HG02870 (cell line): ENCODE measurements around the gene MIER2.
"Not testable (repeated sequence)": the region's sequence is repeated elsewhere in the genome, so short reads cannot be mapped to it uniquely, and the experiment has no call there.

ENCODE experiments used
- ATAC-seq: cut with Tn5 transposase; IDR thresholded peaks from one replicate; pipeline ENCODE4 v1.9.1; 2021; ENCODE audit warnings: mild to moderate bottlenecking, moderate library complexity; ENCODE audit not compliant: unreplicated experiment

Gene MIER2

DNA sequence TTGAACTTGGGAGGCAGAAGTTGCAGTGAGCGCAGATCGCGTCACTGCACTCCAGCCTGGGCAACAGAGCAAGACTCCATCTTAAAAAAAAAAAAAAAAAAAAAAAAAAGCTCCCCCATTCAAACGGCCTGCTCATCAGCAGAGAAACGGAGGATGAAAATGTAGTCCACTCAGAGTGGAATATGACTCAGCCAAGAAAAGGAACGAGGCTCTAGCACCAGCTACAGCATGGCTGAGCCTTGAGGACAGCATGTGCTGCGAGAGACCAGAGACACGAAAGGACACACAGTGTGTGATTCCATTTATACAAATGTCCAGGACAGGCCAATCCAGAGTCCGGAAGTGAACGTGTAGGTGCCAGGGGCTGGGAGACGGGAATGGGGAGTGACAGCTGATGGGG is 18.1 kb upstream of the MIER2 start:
- no peak for ATAC-seq

GRCh38 chr19:362154-362553 is 17.6 kb upstream of the MIER2 start:
- no peak for ATAC-seq

- ATAC-seq, result no peak
Measured at GRCh38 chr19:359653-359925, 15.0 kb upstream of the MIER2 start.

GRCh38 chr19:355536-355935 is 10.9 kb upstream of the MIER2 start:
- ATAC-seq, result not testable (repeated sequence)

- no peak for ATAC-seq
Measured at GRCh38 chr19:355134-355533, 10.5 kb upstream of the MIER2 start.

DNA sequence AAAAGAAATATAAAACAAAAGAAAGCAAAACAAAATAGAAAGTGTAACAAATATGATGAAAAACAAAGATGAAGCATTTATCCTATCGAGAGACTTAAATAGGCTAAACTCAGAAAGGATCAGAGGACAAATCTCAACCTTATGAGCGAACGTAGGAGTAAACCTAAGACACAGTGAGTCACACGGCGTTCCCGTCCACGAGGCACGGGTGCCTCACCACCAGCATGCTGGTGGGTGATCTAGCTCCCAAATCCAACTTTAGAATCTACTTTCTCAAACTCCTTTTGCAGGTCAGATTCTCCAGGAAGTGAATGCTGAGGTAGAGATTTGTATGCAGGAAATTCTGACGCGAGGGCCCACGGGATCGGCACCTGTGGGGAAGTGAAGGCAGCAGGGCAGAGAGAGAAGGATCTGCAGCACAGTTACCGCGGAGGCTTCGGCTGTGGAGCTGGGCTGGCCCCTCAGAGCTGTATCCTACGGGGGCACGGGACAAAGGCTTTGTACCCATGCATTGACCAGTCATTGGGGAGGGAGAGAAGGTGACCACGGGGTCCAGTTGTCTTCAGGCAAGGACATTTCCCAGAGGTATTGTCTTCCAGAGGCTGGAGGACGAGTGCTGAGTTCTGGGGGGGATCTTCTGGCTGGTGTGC is 7.5 kb upstream of the MIER2 start:
- no peak for ATAC-seq

- ATAC-seq, result no peak
Measured at GRCh38 chr19:347946-348861, 3.6 kb upstream of the MIER2 start.

DNA sequence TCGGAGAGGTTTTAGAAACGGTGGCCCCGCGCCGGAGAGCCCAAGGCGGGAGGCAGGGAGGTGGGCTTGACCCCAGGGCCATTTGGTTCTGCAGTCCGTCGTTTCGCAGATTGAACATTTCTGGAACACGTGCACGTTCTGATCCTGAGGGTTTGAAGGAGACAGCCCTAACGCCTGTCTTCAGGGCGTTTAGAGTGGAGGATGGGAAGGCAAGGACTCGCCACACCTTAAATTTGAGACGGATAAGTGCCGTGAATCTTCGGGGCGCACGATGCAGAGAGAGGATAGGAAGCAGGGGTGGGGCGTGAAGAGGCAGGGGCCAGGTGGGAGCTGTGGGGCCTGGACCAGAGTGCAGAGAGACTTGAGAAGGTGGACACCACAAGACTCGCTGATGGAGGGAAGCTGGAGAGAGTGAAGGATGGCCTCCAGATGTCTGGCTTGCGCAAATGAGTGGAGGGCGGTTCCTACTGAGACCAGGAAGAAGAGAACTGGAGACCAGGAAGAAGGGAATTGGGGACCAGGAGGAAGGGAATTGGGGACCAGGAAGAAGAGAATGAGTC is 804 bp upstream of the MIER2 start:
- ATAC-seq, result no peak

GRCh38 chr19:343941-344624 is 513 bp downstream of the MIER2 start:
- peak; percentile 24 for ATAC-seq

DNA sequence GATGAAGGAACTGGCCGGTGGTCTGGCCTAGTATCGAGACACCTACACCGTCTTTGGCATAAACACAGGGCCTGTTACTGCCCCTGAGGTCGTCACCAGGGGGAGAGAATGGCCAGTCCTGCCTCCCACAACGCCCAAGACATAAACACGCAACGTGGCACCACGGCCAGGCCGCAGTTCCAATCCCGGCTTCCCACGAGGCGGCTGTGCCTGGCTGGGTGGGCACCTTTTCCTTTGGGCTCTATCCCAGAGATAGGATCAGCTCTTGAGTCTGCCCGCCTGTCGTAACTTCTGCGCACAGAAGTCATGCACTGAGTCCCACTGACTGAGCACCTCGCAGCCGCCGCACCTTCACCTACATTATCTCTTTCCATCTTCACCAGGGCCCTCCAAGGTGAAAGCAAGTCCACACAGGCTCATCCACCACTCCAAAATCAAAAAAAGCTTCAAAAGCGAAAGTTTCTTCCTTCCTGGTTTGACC is 1.1 kb downstream of the MIER2 start:
- ATAC-seq, result no peak

DNA sequence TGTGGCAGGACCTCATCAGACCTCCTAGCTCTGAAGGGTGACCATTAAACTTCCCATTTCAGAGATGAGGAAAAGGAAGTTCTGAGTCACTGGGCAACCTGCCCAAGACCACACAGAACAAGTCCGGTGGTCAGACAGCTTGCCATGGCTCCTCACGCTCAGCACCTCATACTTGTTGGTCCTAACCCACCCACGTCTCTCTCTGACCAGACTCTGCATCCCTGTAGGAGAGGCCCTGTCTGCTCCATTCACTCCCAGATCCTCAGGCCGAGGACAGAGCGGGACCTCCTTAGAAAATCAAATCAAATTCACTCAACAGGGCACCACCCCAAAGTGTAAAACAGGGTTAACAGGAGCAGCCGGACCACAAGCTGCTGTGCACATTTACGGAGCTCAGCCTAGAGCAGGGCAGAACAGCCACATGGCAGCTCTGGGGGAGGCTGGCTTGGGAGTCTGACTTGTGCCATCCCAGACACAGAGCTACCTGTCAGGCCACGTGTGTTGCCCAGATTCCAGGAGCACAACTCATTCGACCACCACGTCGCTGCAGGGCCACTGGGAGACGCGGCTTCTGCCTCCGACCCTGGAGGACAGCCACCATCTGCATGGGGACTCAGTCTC is 1.7 kb downstream of the MIER2 start:
- no peak for ATAC-seq

GRCh38 chr19:342128-342455 is 2.5 kb downstream of the MIER2 start:
- no peak for ATAC-seq

- no peak for ATAC-seq
Measured at GRCh38 chr19:341386-342127, 3.0 kb downstream of the MIER2 start.

GRCh38 chr19:340620-341385 is 3.8 kb downstream of the MIER2 start:
- ATAC-seq, result no peak

- ATAC-seq, result no peak
Measured at GRCh38 chr19:339262-339887, 5.2 kb downstream of the MIER2 start.

- no peak for ATAC-seq
Measured at GRCh38 chr19:338421-338820, 6.2 kb downstream of the MIER2 start.

- ATAC-seq, result no peak
Measured at GRCh38 chr19:336067-336614, 8.5 kb downstream of the MIER2 start.

- ATAC-seq, result no peak
Measured at GRCh38 chr19:335486-336066, 9.0 kb downstream of the MIER2 start.

GRCh38 chr19:335072-335471 is 9.5 kb downstream of the MIER2 start:
- no peak for ATAC-seq
